GM21576 (cell line): ENCODE results near the gene GTF3C6.
"Not testable (repeated sequence)": the region's sequence is repeated elsewhere in the genome, so short reads cannot be mapped to it uniquely, and the experiment has no call there.

Experiments
- ATAC-seq: cut with Tn5 transposase; IDR thresholded peaks from one replicate; pipeline ENCODE4 v1.9.1; 2021; ENCODE audit warnings: mild to moderate bottlenecking, moderate library complexity; ENCODE audit not compliant: unreplicated experiment

Gene GTF3C6, protein sequence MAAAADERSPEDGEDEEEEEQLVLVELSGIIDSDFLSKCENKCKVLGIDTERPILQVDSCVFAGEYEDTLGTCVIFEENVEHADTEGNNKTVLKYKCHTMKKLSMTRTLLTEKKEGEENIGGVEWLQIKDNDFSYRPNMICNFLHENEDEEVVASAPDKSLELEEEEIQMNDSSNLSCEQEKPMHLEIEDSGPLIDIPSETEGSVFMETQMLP

DNA sequence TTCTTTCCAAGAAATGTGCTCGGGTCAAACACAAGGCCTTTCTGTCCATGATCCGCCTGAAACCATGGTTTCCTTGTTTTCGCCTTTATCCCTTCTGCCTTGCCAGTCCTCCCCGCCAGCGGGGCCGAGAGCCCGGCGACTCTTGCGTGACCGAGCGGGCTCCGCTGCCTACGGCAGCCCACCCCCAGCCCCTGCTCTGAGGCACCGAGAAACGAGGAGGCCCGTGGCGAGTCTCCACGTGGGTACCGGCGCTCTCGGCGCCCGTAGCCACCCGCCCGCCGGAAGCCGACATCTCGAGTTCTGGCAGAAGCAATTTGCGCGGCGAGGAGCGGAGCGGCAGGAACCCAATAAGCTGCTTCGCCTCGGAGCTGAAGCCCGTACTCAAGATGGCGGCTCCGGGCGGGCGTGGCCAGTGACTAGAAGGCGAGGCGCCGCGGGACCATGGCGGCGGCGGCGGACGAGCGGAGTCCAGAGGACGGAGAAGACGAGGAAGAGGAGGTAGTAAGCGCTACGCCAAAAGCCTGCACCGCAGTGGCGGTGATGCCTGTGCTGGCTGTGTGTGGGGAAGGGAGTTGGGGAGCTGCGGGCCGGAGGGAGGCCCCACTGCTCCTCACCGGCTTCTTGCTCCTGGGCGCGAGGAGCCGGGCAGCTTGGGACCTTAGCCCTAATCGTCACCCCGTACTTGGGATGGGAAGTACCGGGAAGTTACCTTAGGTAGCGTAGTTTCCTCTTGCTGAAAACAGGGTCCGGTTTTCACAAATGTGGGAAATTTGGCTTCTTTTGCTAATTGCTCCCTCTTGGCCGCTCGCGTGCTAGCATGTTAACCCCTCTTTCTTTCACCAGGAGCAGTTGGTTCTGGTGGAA is at the start of gene GTF3C6:
GTF3C6 (plus strand) TSS at position 378 of the 864 bp plus-strand sequence; CDS start at position 442, 64 bp downstream.
- ATAC-seq = peak; percentile 97

- no peak for ATAC-seq
Measured at GRCh38 chr6:110930781-110931180, 27.7 kb upstream of the GTF3C6 start.

DNA sequence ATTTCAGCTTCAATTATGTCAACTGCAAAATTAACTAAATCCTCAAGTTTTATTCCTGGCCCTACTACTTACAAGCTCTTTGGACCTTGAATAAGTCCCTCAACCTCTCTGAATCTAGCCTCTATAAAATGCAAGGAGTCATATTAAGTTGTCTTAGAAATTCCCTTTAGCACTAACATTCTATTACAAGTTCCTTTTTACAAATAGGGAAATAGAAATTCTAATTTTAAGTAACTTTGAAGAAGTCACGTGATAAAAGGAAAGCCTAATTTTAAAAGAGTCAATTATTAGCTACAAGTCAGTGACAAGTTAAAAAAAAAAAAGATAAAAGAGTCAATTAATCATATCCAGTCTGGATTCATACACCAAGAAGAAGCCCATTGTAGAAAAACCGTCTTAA is 24.6 kb upstream of the GTF3C6 start:
- ATAC-seq = no peak

- ATAC-seq = no peak
Measured at GRCh38 chr6:110934381-110934898, 24.1 kb upstream of the GTF3C6 start.

- no peak for ATAC-seq
Measured at GRCh38 chr6:110935171-110935570, 23.3 kb upstream of the GTF3C6 start.

GRCh38 chr6:110938171-110938570 is 20.3 kb upstream of the GTF3C6 start:
- ATAC-seq = no peak

- no peak for ATAC-seq
Measured at GRCh38 chr6:110939429-110940200, 18.9 kb upstream of the GTF3C6 start.

GRCh38 chr6:110944681-110945151 is 13.8 kb upstream of the GTF3C6 start:
- ATAC-seq = peak; percentile 99

DNA sequence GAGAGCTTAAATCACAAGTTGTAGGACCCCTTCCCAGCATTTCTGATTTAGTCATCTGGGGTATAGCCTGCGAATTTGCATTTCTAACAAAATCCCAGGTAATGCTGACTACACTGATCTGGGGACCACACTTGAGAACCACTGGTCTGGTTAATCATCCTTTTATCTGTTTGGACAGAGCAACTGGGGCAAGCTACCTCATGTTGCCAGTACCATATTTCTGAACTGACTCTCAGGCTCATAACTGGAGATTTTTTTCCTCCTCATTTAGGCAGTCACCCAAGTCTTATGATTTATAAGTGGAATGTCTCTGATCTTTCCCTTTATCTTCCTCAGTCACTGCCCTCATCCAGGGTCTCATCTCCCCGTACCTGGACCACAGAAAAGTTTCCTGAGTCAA is 12.0 kb upstream of the GTF3C6 start:
- ATAC-seq = no peak

- ATAC-seq = no peak
Measured at GRCh38 chr6:110949679-110950285, 8.7 kb upstream of the GTF3C6 start.

GRCh38 chr6:110950440-110950839 is 8.1 kb upstream of the GTF3C6 start:
- no peak for ATAC-seq

- no peak for ATAC-seq
Measured at GRCh38 chr6:110951008-110951407, 7.5 kb upstream of the GTF3C6 start.

- no peak for ATAC-seq
Measured at GRCh38 chr6:110951986-110952794, 6.3 kb upstream of the GTF3C6 start.

- ATAC-seq = no peak
Measured at GRCh38 chr6:110953633-110954303, 4.7 kb upstream of the GTF3C6 start.

DNA sequence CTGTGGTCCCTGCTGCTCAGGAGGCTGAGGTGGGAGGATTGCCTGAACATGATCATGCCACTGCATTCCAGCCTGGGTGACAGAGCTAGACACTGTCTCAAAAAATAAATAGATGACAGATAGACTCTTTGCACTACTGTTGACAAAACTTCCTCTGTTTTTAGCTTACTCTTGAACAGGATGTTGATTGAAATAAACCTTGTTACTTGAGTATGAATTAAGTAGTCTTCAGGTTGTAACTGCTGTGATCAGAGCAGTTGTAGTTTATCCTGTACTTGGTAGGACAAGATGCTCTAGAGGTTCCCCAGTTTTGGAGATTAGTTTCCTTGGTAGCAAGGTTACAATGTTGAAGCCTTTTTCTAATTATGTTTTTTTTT is 1.5 kb downstream of the GTF3C6 start:
- ATAC-seq = no peak

DNA sequence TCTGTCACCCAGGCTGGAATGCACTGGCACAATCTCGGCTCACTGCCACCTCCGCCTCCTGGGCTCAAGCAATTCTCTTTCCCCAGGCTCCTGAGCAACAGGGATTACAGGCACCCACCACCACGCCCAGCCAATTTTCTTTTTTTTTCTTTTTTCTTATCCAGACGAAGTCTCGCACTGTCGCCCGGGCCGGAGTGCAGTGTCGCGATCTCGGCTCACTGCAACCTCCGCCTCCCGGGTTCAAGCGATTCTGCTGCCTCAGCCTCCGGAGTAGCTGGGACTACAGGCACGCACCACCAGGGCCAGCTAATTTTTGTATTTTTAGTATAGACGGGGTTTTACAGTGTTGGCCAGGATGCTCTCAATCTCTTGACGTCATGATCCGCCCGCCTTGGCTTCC is 4.1 kb downstream of the GTF3C6 start:
- not testable (repeated sequence) for ATAC-seq

DNA sequence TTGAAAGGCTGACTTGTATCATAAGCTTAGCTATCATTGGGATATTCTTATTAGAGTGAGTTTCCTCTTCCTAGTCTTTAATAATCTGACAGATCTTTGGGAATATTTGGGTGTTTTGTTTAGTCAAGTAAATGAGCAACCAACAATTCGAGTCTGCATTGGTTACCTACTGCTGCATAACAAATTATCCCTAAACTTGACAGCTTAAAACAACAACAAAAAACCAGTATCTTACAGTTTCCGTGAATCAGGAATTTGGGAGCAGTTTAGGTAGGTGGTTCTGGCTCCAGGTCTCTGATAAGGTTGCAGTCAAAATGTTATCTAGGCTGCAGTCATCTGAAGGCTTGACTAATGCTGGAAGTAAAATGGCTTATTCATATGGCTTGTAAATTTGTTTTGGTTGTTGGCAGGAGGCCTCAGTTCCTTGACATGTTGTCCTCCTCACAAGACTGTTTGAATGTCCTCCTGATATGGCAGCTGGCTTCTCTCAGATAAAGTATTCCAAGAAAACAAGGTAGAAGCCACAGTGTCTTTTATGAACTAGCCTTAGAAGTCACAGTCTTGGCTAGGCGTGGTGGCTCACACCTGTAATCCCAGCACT is 7.2 kb downstream of the GTF3C6 start:
- no peak for ATAC-seq

DNA sequence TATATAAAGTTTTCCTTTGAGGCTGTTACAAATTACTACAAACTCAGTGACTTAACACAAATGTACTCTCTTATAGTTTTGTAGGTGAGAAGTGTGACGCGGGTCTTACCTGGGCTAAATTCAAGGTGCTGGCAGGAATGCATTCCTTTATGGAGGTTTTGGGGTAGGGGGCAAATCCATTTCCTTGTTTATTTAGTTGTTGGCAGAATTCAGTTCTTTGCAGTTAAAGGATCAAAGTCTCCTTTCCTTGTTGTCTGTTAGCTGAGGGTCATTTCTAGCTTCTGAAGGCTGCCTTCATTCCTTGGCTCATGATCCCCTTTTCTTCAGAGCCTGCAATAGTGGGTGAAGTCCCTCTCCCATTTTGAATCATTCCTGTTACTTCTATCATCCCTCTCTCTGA is 10.2 kb downstream of the GTF3C6 start:
- not testable (repeated sequence) for ATAC-seq

DNA sequence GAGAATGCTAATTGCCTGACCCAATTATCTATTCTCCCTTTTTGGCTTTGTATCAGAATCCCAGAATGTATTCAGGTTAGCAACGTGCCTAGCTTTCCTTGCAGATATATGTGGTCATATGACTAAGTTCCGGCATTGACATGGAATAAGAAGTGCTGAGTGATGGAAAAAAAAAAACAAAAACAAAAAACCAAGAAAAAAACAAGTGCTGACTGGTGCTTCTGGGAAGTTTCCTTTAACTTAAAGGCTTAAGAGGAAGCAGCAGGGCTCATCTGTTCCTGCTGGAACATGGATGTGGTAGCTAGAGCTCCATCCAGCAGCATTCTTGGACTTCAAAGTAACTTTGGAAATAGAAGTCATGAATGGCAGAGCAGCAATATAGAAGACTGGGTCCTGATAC is 13.0 kb downstream of the GTF3C6 start:
- no peak for ATAC-seq
